T follicular helper cell (primary cell): ENCODE measurements around the gene GOLGA8B.
"Not testable (repeated sequence)": the region's sequence is repeated elsewhere in the genome, so short reads cannot be mapped to it uniquely, and the experiment has no call there.

ENCODE experiments used
- DNase-seq: peaks from one replicate; pipeline ENCODE4 v3.0.0-alpha.2; 2020; ENCODE audit warnings: low read depth

The GOLGA8B gene

GRCh38 chr15:34597316-34597715 is 13.9 kb upstream of the GOLGA8B start:
- no peak for DNase-seq

GRCh38 chr15:34594361-34594760 is 10.9 kb upstream of the GOLGA8B start:
- DNase-seq: no peak

- DNase-seq: no peak
Observed at GRCh38 chr15:34591306-34591705, 7.9 kb upstream of the GOLGA8B start.

- peak; percentile 43 for DNase-seq
Observed at GRCh38 chr15:34588046-34588674, 4.7 kb upstream of the GOLGA8B start.

GRCh38 chr15:34585966-34586365 is 2.5 kb upstream of the GOLGA8B start:
- DNase-seq: not testable (repeated sequence)

- DNase-seq: no peak
Observed at GRCh38 chr15:34584996-34585395, 1.5 kb upstream of the GOLGA8B start.

- no peak for DNase-seq
Observed at GRCh38 chr15:34584330-34584668, 848 bp upstream of the GOLGA8B start.

GRCh38 chr15:34582461-34583371 is 735 bp downstream of the GOLGA8B start:
- no peak for DNase-seq

- not testable (repeated sequence) for DNase-seq
Observed at GRCh38 chr15:34581687-34582460, 1.6 kb downstream of the GOLGA8B start.

- no peak for DNase-seq
Observed at GRCh38 chr15:34581043-34581365, 2.4 kb downstream of the GOLGA8B start.

GRCh38 chr15:34580251-34581042 is 3.0 kb downstream of the GOLGA8B start:
- DNase-seq: not testable (repeated sequence)

GRCh38 chr15:34578283-34578674 is 5.2 kb downstream of the GOLGA8B start:
- DNase-seq: no peak

GRCh38 chr15:34577658-34578282 is 5.7 kb downstream of the GOLGA8B start:
- not testable (repeated sequence) for DNase-seq

GRCh38 chr15:34575035-34575434 is 8.4 kb downstream of the GOLGA8B start:
- not testable (repeated sequence) for DNase-seq

- not testable (repeated sequence) for DNase-seq
Observed at GRCh38 chr15:34572921-34573320, 10.5 kb downstream of the GOLGA8B start.

GRCh38 chr15:34572019-34572641 is 11.3 kb downstream of the GOLGA8B start:
- not testable (repeated sequence) for DNase-seq

- DNase-seq: not testable (repeated sequence)
Observed at GRCh38 chr15:34569670-34570396, 13.6 kb downstream of the GOLGA8B start.

- DNase-seq: not testable (repeated sequence)
Observed at GRCh38 chr15:34567174-34567573, 16.3 kb downstream of the GOLGA8B start.

- DNase-seq: not testable (repeated sequence)
Observed at GRCh38 chr15:34564711-34565110, 18.7 kb downstream of the GOLGA8B start.

- DNase-seq: not testable (repeated sequence)
Observed at GRCh38 chr15:34560814-34561213, 22.6 kb downstream of the GOLGA8B start.
